ENCODE results near the gene FBH1. TPM values are rescaled to one million over a fixed set of nuclear protein-coding genes. Genes with fewer than 3 reads are reported as not detected.

FBH1 gene
- total RNA-seq, 6 experiments from 2014 or later, result 60.1 to 69.8 (median 64.2) TPM

GRCh38 chr10:5895804-5896203, 5.8 kb downstream of the FBH1 start:
- peaks cover 7% of the 10 kb centered on the region; the same call in 1 of the 2 replicates for H3K9me3 Mint-ChIP-seq
- H3K27ac Mint-ChIP-seq, result no peak overlapping the region
- H3K27me3 Mint-ChIP-seq (ENCODE audit: insufficient read depth), result no peaks in the 10 kb centered on the region
- DNase-seq, result no peak
- no peak overlapping the region for H3K4me3 Mint-ChIP-seq
- no peak for TF ChIP-seq CTCF (IDR thresholded peaks at IDR 0.05)
- H3K4me1 Mint-ChIP-seq (ENCODE audit: low read depth), result peaks cover 27% of the 10 kb centered on the region
- H3K36me3 Mint-ChIP-seq (ENCODE audit: low read depth), result peaks cover 60% of the 10 kb centered on the region

GRCh38 chr10:5896208-5897052, 6.4 kb downstream of the FBH1 start:
- Mint-ChIP-seq H3K4me3 (no peak overlapping the region), H3K27me3 (ENCODE audit: insufficient read depth) (no peaks in the 10 kb centered on the region), H3K9me3 (peaks cover 7% of the 10 kb centered on the region; the same call in 1 of the 2 replicates), H3K4me1 (ENCODE audit: low read depth) (peaks cover 21% of the 10 kb centered on the region), H3K27ac (no peak overlapping the region), H3K36me3 (ENCODE audit: low read depth) (peaks cover 56% of the 10 kb centered on the region)
- no peak for TF ChIP-seq CTCF (IDR thresholded peaks at IDR 0.05)
- DNase-seq, result no peak

GRCh38 chr10:5897053-5897340, 7.0 kb downstream of the FBH1 start:
- TF ChIP-seq CTCF (IDR thresholded peaks at IDR 0.05), result no peak

GRCh38 chr10:5897504-5897903, 7.5 kb downstream of the FBH1 start:
- Mint-ChIP-seq H3K9me3 (peaks cover 7% of the 10 kb centered on the region; the same call in 1 of the 2 replicates), H3K36me3 (ENCODE audit: low read depth) (peaks cover 48% of the 10 kb centered on the region), H3K4me3 (no peak overlapping the region), H3K27ac (no peak overlapping the region), H3K27me3 (ENCODE audit: insufficient read depth) (no peaks in the 10 kb centered on the region), H3K4me1 (ENCODE audit: low read depth) (peaks cover 11% of the 10 kb centered on the region)
- DNase-seq, result no peak
- TF ChIP-seq CTCF (IDR thresholded peaks at IDR 0.05), result no peak

More at GRCh38 chr10:5897053-5897340, 7.0 kb downstream of the FBH1 start:
- no peaks in the 10 kb centered on the region for H3K27me3 Mint-ChIP-seq (ENCODE audit: insufficient read depth)
- peaks cover 53% of the 10 kb centered on the region for H3K36me3 Mint-ChIP-seq (ENCODE audit: low read depth)
- no peak overlapping the region for H3K27ac Mint-ChIP-seq
- DNase-seq, result no peak
- H3K4me3 Mint-ChIP-seq, result no peak overlapping the region
- peaks cover 16% of the 10 kb centered on the region for H3K4me1 Mint-ChIP-seq (ENCODE audit: low read depth)
- H3K9me3 Mint-ChIP-seq, result peaks cover 7% of the 10 kb centered on the region; the same call in 1 of the 2 replicates

GRCh38 chr10:5898163-5898562, 8.1 kb downstream of the FBH1 start:
- H3K27ac Mint-ChIP-seq, result no peak overlapping the region
- DNase-seq, result no peak
- no peaks in the 10 kb centered on the region for H3K27me3 Mint-ChIP-seq (ENCODE audit: insufficient read depth)
- H3K4me1 Mint-ChIP-seq (ENCODE audit: low read depth), result peaks cover 5% of the 10 kb centered on the region
- H3K9me3 Mint-ChIP-seq, result peaks cover 7% of the 10 kb centered on the region; the same call in 1 of the 2 replicates
- no peak overlapping the region for H3K4me3 Mint-ChIP-seq
- no peak for TF ChIP-seq CTCF (IDR thresholded peaks at IDR 0.05)
- peaks cover 44% of the 10 kb centered on the region for H3K36me3 Mint-ChIP-seq (ENCODE audit: low read depth)

All from HFFc6 (cell line).